Neural progenitor cell (in vitro differentiated cells): ENCODE data around the gene DPH3.

ENCODE experiments used
- EZH2 ChIP-seq: fragments of 200-600 bp; sonication (generic); IDR thresholded peaks from 2 replicates; pipeline ENCODE4 v1.6.1; 2017; ENCODE audit warnings: antibody characterized with exemption, mild to moderate bottlenecking, moderate library complexity
- EZH2phosphoT487 ChIP-seq: fragments of 200-600 bp; sonication (generic); IDR thresholded peaks from 2 replicates; pipeline ENCODE4 v1.6.1; 2017; ENCODE audit warnings: antibody characterized with exemption
- TF ChIP-seq, protein P1 (sequence below): fragments of 200-600 bp; sonication (generic); IDR thresholded peaks from 2 replicates; pipeline ENCODE4 v1.5.1; 2017; ENCODE audit warnings: antibody characterized with exemption, mild to moderate bottlenecking

DNA sequence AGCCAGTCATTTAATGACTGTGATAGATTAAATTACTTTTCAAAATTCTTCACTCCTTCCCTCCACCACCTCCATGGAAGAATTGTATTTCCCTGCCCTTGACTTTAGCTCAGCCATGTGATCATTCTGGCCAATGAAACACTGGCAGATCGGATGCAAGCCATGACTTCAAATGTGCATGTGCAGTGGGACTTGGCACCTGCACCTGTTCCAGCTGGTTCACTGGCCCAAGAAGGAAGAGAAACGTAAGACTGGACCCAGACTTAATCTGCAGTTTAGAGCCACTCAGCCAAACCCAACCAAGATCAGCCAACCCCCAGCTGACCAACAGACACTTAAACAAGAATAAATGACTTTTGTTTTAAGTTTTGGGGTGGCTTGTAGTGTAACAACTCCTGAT, 11.8 kb downstream of the DPH3 start:
- TF ChIP-seq, protein P1, sequence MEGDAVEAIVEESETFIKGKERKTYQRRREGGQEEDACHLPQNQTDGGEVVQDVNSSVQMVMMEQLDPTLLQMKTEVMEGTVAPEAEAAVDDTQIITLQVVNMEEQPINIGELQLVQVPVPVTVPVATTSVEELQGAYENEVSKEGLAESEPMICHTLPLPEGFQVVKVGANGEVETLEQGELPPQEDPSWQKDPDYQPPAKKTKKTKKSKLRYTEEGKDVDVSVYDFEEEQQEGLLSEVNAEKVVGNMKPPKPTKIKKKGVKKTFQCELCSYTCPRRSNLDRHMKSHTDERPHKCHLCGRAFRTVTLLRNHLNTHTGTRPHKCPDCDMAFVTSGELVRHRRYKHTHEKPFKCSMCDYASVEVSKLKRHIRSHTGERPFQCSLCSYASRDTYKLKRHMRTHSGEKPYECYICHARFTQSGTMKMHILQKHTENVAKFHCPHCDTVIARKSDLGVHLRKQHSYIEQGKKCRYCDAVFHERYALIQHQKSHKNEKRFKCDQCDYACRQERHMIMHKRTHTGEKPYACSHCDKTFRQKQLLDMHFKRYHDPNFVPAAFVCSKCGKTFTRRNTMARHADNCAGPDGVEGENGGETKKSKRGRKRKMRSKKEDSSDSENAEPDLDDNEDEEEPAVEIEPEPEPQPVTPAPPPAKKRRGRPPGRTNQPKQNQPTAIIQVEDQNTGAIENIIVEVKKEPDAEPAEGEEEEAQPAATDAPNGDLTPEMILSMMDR: no peak
- no peak for TF ChIP-seq EZH2phosphoT487
- no peak for TF ChIP-seq EZH2
